HEK293T (cell line): ENCODE data around the gene RNF112.

Source experiments
- ARNT ChIP-seq: fragments of 450-650 bp; IDR thresholded peaks from 2 replicates; pipeline ENCODE4 v1.6.1; 2017; ENCODE audit warnings: mild to moderate bottlenecking
- BHLHE40 ChIP-seq: fragments of 450-650 bp; IDR thresholded peaks from 2 replicates; pipeline ENCODE4 v1.6.1; 2016; ENCODE audit warnings: mild to moderate bottlenecking, moderate library complexity, borderline replicate concordance
- CTBP1 ChIP-seq: fragments of 450-650 bp; IDR thresholded peaks from 2 replicates; pipeline ENCODE4 v1.6.1; 2016; ENCODE audit warnings: borderline replicate concordance
- ELF4 ChIP-seq: fragments of 450-650 bp; IDR thresholded peaks from 2 replicates; pipeline ENCODE4 v1.6.1; 2017; ENCODE audit warnings: antibody characterized with exemption
- FOXA1 ChIP-seq: fragments of 450-650 bp; IDR thresholded peaks from 2 replicates; pipeline ENCODE4 v1.6.1; 2016; ENCODE audit warnings: mild to moderate bottlenecking
- FOXM1 ChIP-seq: fragments of 450-650 bp; IDR thresholded peaks from 2 replicates; pipeline ENCODE4 v1.6.1; 2017; ENCODE audit warnings: mild to moderate bottlenecking, borderline replicate concordance
- LEF1 ChIP-seq: fragments of 450-650 bp; IDR thresholded peaks from 2 replicates; pipeline ENCODE4 v1.6.1; 2017; ENCODE audit warnings: mild to moderate bottlenecking, borderline replicate concordance
- SUZ12 ChIP-seq: fragments of 450-650 bp; IDR thresholded peaks from 2 replicates; pipeline ENCODE4 v1.6.1; 2016; ENCODE audit warnings: mild to moderate bottlenecking
- TARDBP ChIP-seq: fragments of 450-650 bp; IDR thresholded peaks from 2 replicates; pipeline ENCODE4 v1.6.1; 2016
- ZNF384 ChIP-seq: fragments of 450-650 bp; IDR thresholded peaks from 2 replicates; pipeline ENCODE4 v1.6.1; 2016

- TF ChIP-seq FOXM1 (no peak), CTBP1 (no peak), BHLHE40 (no peak), TARDBP (no peak), ELF4 (no peak), ARNT (no peak), ZNF384 (no peak), FOXA1 (no peak), SUZ12 (no peak), LEF1 (no peak)
These were observed 36.9 kb upstream of the RNF112 start for GRCh38 chr17:19374136-19374535.
